GM12878 (cell line): ENCODE data around the gene SARDH. TPM values are rescaled to one million over a fixed set of nuclear protein-coding genes. Genes with fewer than 3 reads are reported as not detected.

Source experiments
- BCLAF1 ChIP-seq: fragments of 450-650 bp; IDR thresholded peaks from 2 replicates; pipeline ENCODE4 v1.6.1; 2017; ENCODE audit warnings: antibody characterized with exemption, mild to moderate bottlenecking, moderate library complexity
- CHD4 ChIP-seq: fragments of 200-600 bp; sonication (generic); IDR thresholded peaks from 2 replicates; pipeline ENCODE4 v1.6.1; 2016; ENCODE audit warnings: mild to moderate bottlenecking
- ESRRA ChIP-seq: IDR thresholded peaks from 2 replicates; pipeline ENCODE4 v1.6.1; 2012; ENCODE audit warnings: mild to moderate bottlenecking, low read length, improper control_type of control experiment
- FOS ChIP-seq: IDR thresholded peaks from 3 replicates; pipeline ENCODE4 v1.6.1; 2011; ENCODE audit warnings: borderline replicate concordance; ENCODE audit not compliant: insufficient read length; ENCODE audit errors: extremely low read depth
- MEF2B ChIP-seq: fragments of 450-650 bp; IDR thresholded peaks from 2 replicates; pipeline ENCODE4 v1.6.1; 2018; ENCODE audit warnings: mild to moderate bottlenecking, moderate library complexity; ENCODE audit not compliant: partially characterized antibody, poor library complexity, severe bottlenecking
- ZBTB11 ChIP-seq: fragments of 450-650 bp; formaldehyde crosslinking; IDR thresholded peaks from 2 replicates; pipeline ENCODE4 v1.5.0; 2022; ENCODE audit warnings: mild to moderate bottlenecking, missing genetic modification characterization
- polyA plus RNA-seq, 11 experiments: library from polyadenylated mRNA; depleted of rRNA in 4 of 11; unstranded in 6 of 11; stranded (reverse) in 5 of 11; fragments of >200 nt; fragmentation: Nextera tagmentation in 4 of 11; fragmentation: Illumina TruSeq in 1 of 11; extraction: Ambion mirVana in 4 of 11; extraction: Trizol in 1 of 11; gene quantifications; 1 replicate in 1 of 11; 2 replicates in 10 of 11; pipeline versions ENCODE4 v1.2.1 to v1.2.3, GENCODE V29; 2011 to 2016; ENCODE audit warnings: inconsistent platforms in 2 of 11, missing spikeins in 2 of 11, low read depth in 1 of 11
- total RNA-seq, 4 experiments: library from RNA; depleted of rRNA in 3 of 4; stranded (reverse); fragments of >200 nt in 3 of 4; fragmentation: Illumina TruSeq in 1 of 4; extraction: Trizol in 1 of 4; gene quantifications; 2 replicates each; pipeline versions ENCODE4 v1.2.1 to v1.2.3, GENCODE V29; 2013 to 2021
- TF ChIP-seq, protein P1 (sequence below): IDR thresholded peaks from 2 replicates; pipeline ENCODE4 v1.6.1; 2011; ENCODE audit warnings: borderline replicate concordance, low read depth, mild to moderate bottlenecking, moderate library complexity, low read length; ENCODE audit not compliant: insufficient read depth, poor library complexity, severe bottlenecking
- TF ChIP-seq, protein P2 (sequence below): IDR thresholded peaks from 2 replicates; pipeline ENCODE4 v1.6.1; 2012; ENCODE audit warnings: low read depth, low read length, improper control_type of control experiment
- TF ChIP-seq, protein P3 (sequence below): fragments of 450-650 bp; IDR thresholded peaks from 2 replicates; pipeline ENCODE4 v1.6.1; 2017; ENCODE audit warnings: borderline replicate concordance

SARDH gene
- total and polyA plus RNA-seq, 10 of the 15 experiments (the other 5 are each of a cell fraction or from before 2014, with no cell fraction given) = 0.03 to 0.15 (median 0.10) TPM; not detected in 6

GRCh38 chr9:133680250-133680975, 57.7 kb downstream of the SARDH start (continued):
- TF ChIP-seq BCLAF1 (no peak), CHD4 (no peak), ESRRA (no peak), MEF2B (no peak), FOS (no peak), ZBTB11 (no peak)
- TF ChIP-seq, protein P1, sequence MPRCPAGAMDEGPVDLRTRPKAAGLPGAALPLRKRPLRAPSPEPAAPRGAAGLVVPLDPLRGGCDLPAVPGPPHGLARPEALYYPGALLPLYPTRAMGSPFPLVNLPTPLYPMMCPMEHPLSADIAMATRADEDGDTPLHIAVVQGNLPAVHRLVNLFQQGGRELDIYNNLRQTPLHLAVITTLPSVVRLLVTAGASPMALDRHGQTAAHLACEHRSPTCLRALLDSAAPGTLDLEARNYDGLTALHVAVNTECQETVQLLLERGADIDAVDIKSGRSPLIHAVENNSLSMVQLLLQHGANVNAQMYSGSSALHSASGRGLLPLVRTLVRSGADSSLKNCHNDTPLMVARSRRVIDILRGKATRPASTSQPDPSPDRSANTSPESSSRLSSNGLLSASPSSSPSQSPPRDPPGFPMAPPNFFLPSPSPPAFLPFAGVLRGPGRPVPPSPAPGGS = no peak
- TF ChIP-seq, protein P2, sequence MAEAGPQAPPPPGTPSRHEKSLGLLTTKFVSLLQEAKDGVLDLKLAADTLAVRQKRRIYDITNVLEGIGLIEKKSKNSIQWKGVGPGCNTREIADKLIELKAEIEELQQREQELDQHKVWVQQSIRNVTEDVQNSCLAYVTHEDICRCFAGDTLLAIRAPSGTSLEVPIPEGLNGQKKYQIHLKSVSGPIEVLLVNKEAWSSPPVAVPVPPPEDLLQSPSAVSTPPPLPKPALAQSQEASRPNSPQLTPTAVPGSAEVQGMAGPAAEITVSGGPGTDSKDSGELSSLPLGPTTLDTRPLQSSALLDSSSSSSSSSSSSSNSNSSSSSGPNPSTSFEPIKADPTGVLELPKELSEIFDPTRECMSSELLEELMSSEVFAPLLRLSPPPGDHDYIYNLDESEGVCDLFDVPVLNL = no peak
- TF ChIP-seq, protein P3, sequence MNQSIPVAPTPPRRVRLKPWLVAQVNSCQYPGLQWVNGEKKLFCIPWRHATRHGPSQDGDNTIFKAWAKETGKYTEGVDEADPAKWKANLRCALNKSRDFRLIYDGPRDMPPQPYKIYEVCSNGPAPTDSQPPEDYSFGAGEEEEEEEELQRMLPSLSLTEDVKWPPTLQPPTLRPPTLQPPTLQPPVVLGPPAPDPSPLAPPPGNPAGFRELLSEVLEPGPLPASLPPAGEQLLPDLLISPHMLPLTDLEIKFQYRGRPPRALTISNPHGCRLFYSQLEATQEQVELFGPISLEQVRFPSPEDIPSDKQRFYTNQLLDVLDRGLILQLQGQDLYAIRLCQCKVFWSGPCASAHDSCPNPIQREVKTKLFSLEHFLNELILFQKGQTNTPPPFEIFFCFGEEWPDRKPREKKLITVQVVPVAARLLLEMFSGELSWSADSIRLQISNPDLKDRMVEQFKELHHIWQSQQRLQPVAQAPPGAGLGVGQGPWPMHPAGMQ = no peak
